ENCODE data around the gene MCCC1. TPM values are rescaled to one million over a fixed set of nuclear protein-coding genes. Genes with fewer than 3 reads are reported as not detected.

The MCCC1 gene
- total RNA-seq, 1 donor, result 14.7 TPM

DNA sequence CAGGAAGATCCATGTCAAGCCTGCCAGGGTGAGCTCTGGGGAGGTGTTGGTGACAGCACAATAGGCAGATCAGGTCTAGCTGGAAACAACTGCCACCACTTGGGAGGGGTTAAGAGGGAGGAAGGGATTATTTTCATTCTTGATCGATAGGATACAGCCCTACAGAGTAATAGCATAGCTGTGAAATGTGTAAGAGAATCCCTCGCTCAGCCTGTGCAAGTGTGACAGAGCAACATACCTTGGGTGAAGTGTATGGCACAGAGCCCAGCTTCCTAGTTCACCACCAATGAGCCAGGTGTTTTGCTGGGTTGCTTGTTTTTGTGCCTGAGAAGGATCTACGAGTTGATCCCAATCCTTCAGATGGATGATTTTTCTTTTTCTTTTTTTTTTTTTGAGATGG lies 109.7 kb downstream of the MCCC1 start:
- no peak for DNase-seq (ENCODE audit: low read depth)
- no peak for TF ChIP-seq CTCF (IDR thresholded peaks at IDR 0.05; ENCODE audit: insufficient read depth, low read depth, low read length)
- H3K4me3 ChIP-seq (ENCODE audit: low read depth, low read length), result no peak overlapping the region

DNA sequence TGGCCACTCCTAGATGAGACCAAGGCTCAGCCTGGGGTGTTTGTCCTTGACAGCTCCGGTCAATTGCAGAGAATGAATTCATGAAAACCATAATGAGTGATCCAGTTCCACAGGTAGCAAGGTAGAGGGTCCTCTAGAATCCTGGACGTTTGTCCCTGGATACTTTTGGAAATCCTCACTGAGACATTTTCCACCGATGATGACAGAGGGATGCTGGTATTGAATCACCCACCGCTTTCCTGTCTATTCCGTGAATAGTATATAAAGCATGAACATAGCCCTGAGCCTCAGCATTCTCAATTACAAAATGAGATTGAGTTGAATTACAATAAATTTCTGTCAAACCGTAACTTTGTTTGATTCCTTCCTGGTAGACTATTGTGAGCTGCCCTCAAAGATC lies 113.3 kb downstream of the MCCC1 start:
- no peak overlapping the region for H3K4me3 ChIP-seq (ENCODE audit: low read depth, low read length)
- no peak for TF ChIP-seq CTCF (IDR thresholded peaks at IDR 0.05; ENCODE audit: insufficient read depth, low read depth, low read length)
- DNase-seq (ENCODE audit: low read depth), result no peak

DNA sequence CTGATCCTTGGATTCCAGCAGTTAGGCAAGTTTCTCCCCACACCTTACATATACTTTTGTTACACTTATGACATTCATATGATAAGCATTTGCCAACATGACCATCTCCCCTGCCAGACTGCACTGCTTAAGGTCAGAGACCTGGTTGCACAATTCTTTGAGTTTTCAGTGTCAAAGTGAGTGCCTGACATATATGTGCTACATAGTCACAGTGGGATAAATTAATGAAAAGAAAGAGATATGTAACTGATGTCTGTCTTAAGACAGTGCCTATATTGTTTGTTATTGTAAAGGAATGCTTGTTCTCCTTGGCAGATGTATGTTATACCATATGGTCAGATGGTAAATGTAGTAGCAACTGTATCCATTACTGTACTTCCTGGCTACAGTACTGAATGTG lies 115.4 kb downstream of the MCCC1 start:
- no peak overlapping the region for H3K4me3 ChIP-seq (ENCODE audit: low read depth, low read length)
- TF ChIP-seq CTCF (IDR thresholded peaks at IDR 0.05; ENCODE audit: insufficient read depth, low read depth, low read length), result no peak
- peak; percentile 21 for DNase-seq (ENCODE audit: low read depth)

GRCh38 chr3:182981038-182981380 lies 118.3 kb downstream of the MCCC1 start:
- no peak for TF ChIP-seq CTCF (IDR thresholded peaks at IDR 0.05; ENCODE audit: insufficient read depth, low read depth, low read length)

DNA sequence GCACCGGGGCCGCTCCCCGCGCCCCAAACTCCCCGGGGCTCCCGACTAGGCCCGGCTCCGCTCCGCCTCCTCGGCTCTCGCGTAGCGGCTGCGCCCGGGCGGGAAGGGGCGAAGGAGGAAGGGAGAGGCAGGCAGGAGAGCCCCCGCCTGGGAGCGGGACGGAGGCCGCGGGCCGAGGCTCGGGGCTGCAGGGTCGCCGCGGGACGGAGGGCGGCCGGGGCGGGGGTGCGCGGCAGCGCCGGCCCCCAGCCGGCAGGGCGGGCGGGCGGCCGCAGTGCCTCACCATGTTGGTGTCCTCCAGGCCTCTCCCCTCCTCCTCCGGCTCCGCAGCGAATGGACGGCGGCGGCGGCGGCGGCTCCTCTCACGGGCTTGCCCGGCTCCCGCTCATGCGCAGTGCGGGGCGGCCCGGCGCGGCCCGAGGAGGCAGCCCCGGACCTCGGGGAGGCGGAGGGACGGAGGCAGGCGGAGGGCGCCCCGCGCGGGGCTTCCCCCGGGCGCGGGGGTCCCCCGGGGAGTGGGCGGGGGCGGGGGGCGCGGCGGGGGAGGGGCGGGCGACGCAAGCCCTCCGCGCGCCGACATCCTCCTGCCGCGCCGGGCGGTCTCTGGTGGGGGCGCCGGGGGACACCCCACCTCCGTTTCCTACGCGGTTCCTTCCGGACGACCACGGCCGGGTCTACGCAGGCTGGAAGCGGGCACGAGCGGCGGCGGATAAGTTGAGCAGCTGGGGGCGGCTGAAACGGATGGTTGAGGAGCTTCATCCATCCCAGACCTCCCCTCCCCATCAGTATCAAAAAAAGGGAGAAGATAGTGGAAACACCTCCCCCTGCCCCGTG lies 118.9 kb downstream of the MCCC1 start, which contains the start of gene DCUN1D1:
Gene DCUN1D1, minus strand, starts transcription at position 335 of the 834 bp plus-strand sequence. Its CDS starts 49 bp downstream, at position 286.
- no peak for TF ChIP-seq CTCF (IDR thresholded peaks at IDR 0.05; ENCODE audit: insufficient read depth, low read depth, low read length)
- peak within 1 kb of the TSS; percentile 90 for H3K4me3 ChIP-seq (ENCODE audit: low read depth, low read length)
- peak; percentile 88 for DNase-seq (ENCODE audit: low read depth)

More at GRCh38 chr3:182981038-182981380, 118.3 kb downstream of the MCCC1 start:
- peak overlapping the region; percentile 69 for H3K4me3 ChIP-seq (ENCODE audit: low read depth, low read length)
- no peak for DNase-seq (ENCODE audit: low read depth)

DNA sequence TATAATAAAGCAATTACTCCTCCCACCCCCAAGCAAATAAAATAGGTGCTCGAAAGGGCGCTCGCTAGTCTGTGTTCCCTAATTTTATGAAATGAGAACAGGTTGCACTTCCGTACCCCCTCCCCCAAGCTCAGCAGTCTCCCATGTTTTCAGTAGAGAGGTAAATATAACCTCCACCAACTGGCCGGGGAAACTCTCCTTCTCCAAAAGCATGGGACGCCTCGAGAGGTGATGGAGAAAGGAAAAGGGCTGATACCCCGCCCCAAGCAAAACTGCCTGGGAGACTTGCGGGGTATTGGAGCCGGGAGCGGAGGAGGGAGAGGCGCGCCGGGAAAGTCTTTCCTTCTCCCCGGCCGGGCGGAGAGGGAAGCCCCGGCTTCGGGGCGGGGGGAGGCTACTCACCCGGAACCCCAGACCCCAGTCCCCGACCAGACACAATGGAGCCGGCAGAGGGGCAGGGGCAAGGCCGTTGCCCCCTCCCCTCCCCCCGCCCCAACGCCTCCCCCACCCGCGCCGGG lies 119.6 kb downstream of the MCCC1 start:
- no peak for TF ChIP-seq CTCF (IDR thresholded peaks at IDR 0.05; ENCODE audit: insufficient read depth, low read depth, low read length)
- DNase-seq (ENCODE audit: low read depth), result peak; percentile 25
- H3K4me3 ChIP-seq (ENCODE audit: low read depth, low read length), result peak overlapping the region; percentile 90
